Endothelial cell (in vitro differentiated cells): ENCODE measurements around the gene SHC2. TPM values are rescaled to one million over a fixed set of nuclear protein-coding genes. Genes with fewer than 3 reads are reported as not detected.
A peak's percentile ranks its signal among the peaks of the same experiment; 100 is the strongest.

Source experiments
- DNase-seq: peaks from one replicate; pipeline ENCODE4 v3.0.0; 2021; ENCODE audit warnings: low spot score
- H3K27ac Mint-ChIP-seq: one replicate; pipeline ENCODE4 v1.8.0; 2021; ENCODE audit warnings: mixed read lengths, inconsistent platforms; ENCODE audit not compliant: unreplicated experiment
- H3K27me3 Mint-ChIP-seq: one replicate; pipeline ENCODE4 v1.8.0; 2021; ENCODE audit warnings: mild to moderate bottlenecking, moderate library complexity, mixed read lengths, inconsistent platforms; ENCODE audit not compliant: unreplicated experiment
- H3K36me3 Mint-ChIP-seq: one replicate; pipeline ENCODE4 v1.8.0; 2021; ENCODE audit warnings: mild to moderate bottlenecking, low read depth, mixed read lengths, inconsistent platforms; ENCODE audit not compliant: unreplicated experiment
- H3K4me1 Mint-ChIP-seq: one replicate; pipeline ENCODE4 v1.8.0; 2021; ENCODE audit warnings: mild to moderate bottlenecking, mixed read lengths, inconsistent platforms; ENCODE audit not compliant: unreplicated experiment
- H3K4me3 Mint-ChIP-seq: one replicate; pipeline ENCODE4 v1.8.0; 2021; ENCODE audit warnings: mild to moderate bottlenecking, mixed read lengths, inconsistent platforms; ENCODE audit not compliant: unreplicated experiment
- H3K9me3 Mint-ChIP-seq: one replicate; pipeline ENCODE4 v1.8.0; 2021; ENCODE audit warnings: mixed read lengths, inconsistent platforms; ENCODE audit not compliant: unreplicated experiment
- long read RNA-seq: library from polyadenylated mRNA; unstranded; transcript quantifications from one replicate; pipeline ENCODE4 v2.0.0, GENCODE V29; 2020; ENCODE audit not compliant: unreplicated experiment
- total RNA-seq: library from RNA; stranded (reverse); fragmentation: NEBNext Ultra II Directional; extraction: Animal tissue kit (Norgen Biotek cat#: 25700); gene quantifications from one replicate; pipeline ENCODE4 v1.2.1, GENCODE V29; 2021; ENCODE audit not compliant: unreplicated experiment
- TF ChIP-seq, protein P1 (sequence below): fragments of 200-600 bp; sonication (generic); IDR thresholded peaks from one replicate; pipeline ENCODE4 v1.5.0; 2021; ENCODE audit warnings: antibody characterized with exemption; ENCODE audit not compliant: unreplicated experiment

The SHC2 gene, protein sequence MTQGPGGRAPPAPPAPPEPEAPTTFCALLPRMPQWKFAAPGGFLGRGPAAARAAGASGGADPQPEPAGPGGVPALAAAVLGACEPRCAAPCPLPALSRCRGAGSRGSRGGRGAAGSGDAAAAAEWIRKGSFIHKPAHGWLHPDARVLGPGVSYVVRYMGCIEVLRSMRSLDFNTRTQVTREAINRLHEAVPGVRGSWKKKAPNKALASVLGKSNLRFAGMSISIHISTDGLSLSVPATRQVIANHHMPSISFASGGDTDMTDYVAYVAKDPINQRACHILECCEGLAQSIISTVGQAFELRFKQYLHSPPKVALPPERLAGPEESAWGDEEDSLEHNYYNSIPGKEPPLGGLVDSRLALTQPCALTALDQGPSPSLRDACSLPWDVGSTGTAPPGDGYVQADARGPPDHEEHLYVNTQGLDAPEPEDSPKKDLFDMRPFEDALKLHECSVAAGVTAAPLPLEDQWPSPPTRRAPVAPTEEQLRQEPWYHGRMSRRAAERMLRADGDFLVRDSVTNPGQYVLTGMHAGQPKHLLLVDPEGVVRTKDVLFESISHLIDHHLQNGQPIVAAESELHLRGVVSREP
- 46.9 TPM for total RNA-seq
- long read RNA-seq, partial matches to known transcripts = 2 of 6 reads
- long read RNA-seq, other reads (novel, unspliced or antisense) = 3 of 6 reads

DNA sequence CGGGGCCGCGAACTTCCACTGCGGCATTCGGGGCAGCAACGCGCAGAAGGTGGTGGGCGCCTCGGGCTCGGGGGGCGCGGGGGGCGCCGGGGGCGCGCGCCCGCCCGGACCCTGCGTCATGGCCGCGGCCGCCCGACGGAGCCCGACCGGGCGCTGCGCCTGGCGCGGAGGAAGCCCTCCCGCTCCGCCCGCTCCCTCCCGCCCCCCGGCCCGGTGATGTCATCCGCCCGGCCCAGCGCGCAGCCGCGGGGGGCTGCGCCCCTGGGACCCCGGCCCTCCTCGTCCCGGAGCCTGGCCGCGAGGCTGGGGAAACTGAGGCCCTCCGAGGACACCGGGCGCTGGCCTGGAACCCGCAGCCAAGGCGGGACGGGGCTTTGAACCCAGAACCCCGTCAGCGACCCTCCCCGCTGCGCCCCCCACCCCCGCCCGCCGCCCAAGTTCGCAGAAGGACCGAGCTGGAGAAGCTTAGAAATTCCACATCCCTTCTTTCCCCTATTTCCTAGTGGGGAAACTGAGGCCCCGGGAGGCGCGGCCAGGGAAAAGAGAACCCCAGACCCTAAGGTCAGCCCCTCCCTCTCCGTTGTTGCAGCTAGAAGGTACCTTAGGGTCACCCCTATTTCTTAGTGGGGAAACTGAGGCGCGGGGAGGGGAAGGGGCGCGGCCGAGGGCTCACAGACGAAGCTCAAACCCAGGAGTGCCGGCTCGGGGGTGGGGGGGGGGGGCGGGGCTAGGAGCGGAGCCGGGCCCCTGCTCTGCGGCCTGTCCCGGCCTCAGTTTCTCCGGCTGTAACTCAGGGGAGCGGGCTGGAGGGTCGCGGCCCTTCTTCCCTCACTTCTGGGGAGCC lies at the start of gene SHC2:
TSS of gene SHC2 (minus strand) at position 157 of the 844 bp plus-strand sequence. CDS start at position 120, 37 bp downstream.
- H3K9me3 Mint-ChIP-seq = no peaks in the 10 kb centered on the region
- TF ChIP-seq, protein P1, sequence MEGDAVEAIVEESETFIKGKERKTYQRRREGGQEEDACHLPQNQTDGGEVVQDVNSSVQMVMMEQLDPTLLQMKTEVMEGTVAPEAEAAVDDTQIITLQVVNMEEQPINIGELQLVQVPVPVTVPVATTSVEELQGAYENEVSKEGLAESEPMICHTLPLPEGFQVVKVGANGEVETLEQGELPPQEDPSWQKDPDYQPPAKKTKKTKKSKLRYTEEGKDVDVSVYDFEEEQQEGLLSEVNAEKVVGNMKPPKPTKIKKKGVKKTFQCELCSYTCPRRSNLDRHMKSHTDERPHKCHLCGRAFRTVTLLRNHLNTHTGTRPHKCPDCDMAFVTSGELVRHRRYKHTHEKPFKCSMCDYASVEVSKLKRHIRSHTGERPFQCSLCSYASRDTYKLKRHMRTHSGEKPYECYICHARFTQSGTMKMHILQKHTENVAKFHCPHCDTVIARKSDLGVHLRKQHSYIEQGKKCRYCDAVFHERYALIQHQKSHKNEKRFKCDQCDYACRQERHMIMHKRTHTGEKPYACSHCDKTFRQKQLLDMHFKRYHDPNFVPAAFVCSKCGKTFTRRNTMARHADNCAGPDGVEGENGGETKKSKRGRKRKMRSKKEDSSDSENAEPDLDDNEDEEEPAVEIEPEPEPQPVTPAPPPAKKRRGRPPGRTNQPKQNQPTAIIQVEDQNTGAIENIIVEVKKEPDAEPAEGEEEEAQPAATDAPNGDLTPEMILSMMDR = no peak
- peak within 1 kb of the TSS; percentile 90 for H3K4me3 Mint-ChIP-seq
- peak within 1 kb of the TSS; percentile 64 for H3K27ac Mint-ChIP-seq
- H3K4me1 Mint-ChIP-seq = no peaks in the 10 kb centered on the region
- peaks cover 13% of the 10 kb centered on the region for H3K27me3 Mint-ChIP-seq
- peaks cover 9% of the 10 kb centered on the region for H3K36me3 Mint-ChIP-seq
- DNase-seq = peak; percentile 53

DNA sequence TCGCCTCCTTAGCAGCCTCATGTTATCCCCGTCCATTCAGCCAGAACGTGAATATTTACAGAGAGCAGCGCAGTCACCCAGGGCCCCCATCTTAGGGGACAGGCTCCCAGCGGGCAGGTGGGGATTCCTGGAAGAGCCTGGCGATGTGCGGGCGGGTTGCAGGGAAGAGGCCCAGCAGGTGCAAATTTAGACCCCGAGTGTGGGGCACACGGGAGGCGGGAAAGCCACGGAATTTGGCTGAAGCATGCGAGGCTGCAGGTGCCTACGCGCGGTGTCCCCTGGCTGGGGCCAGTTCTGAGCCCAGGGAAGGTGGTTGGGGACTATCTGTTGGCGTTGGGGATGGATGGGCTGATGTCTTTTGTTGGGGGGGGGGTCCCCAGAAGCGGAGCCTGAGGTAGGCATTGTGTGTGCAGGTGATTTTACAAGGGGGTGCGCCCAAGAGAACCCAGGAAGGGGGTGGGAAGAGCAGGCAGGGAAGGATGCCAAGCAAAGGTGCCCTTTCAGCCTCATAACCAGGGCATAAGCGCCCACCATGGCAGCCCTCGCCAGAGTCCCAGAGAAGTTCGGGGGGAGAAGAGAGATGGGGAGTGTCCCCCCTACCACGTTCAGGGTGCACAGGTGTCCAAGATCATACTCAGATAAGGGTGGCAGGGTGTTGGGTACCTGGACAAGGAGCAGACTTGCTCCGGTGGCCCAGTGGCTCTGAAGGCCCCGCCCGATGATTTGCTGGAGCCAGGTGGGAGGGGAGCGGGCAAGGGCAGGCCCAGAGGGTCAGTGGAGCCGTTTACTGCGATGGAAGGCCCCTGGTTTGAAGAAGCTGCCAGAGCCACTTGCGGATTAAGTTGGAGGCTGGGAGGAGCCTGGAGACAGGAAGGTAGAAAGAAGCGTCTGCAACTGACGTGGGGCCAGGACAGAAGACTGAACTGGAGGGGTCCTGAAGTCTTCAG lies 47.6 kb upstream of the SHC2 start:
- no peak for DNase-seq
- TF ChIP-seq, protein P1 = no peak
- no peaks in the 10 kb centered on the region for H3K9me3 Mint-ChIP-seq
- H3K4me3 Mint-ChIP-seq = peak overlapping the region; percentile 91
- peaks cover 15% of the 10 kb centered on the region for H3K27me3 Mint-ChIP-seq
- H3K36me3 Mint-ChIP-seq = peaks cover 9% of the 10 kb centered on the region
- H3K27ac Mint-ChIP-seq = peak overlapping the region; percentile 67
- H3K4me1 Mint-ChIP-seq = peaks cover 23% of the 10 kb centered on the region

DNA sequence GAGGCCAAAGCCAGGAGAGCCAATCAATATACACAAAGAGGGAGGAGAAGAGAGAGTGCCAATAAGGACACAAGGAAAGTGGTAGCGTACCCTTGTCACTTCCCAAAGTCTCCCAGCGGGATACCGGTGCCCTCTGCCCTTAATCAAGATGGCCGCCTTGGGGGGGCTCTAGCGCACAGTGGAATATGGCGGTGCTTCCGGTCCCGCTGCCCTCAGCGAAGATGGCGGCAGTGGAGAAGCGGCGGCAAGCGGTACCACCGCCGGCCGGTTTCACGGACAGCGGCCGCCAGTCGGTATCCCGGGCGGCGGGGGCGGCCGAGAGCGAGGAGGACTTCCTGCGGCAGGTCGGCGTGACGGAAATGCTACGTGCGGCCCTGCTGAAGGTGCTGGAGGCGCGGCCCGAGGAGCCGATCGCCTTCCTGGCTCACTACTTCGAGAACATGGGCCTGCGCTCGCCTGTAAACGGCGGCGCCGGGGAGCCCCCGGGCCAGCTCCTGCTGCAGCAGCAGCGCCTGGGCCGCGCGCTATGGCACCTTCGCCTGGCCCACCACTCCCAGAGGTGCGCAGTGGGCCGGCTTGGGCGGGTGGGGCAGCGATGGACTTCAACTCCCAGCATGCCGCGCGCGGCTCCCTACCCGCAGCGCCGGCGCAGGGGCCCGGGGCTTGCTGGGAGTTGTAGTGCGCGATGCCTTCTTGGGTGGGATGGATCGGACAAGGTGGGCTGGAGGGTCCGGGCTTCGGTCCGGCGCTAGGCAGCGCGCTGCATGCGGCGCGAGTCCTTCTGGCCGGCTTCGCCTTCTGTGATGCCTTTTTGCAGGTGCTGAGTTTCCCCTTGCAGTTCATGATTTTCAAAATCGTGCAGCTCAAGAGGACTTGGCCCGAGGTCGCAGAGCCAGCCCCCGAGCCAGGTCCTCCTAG lies 46.7 kb upstream of the SHC2 start, which contains the start of gene TPGS1:
TSS of gene TPGS1 (plus strand) at position 212 of the 918 bp plus-strand sequence. CDS start at position 222, 10 bp downstream.
- Mint-ChIP-seq H3K27me3 (peaks cover 17% of the 10 kb centered on the region), H3K27ac (peak within 1 kb of the TSS; percentile 99), H3K4me3 (peak within 1 kb of the TSS; percentile 95), H3K4me1 (peaks cover 24% of the 10 kb centered on the region), H3K36me3 (peaks cover 8% of the 10 kb centered on the region), H3K9me3 (no peaks in the 10 kb centered on the region)
- DNase-seq = peak; percentile 90
- TF ChIP-seq, protein P1 = peak; percentile 10
